WTC11 (cell line): ENCODE results near the gene DCAF6. TPM values are rescaled to one million over a fixed set of nuclear protein-coding genes. Genes with fewer than 3 reads are reported as not detected.

Source experiments
- ATAC-seq: fragments of 200-7000 bp; cut with Tn5 transposase; 2 replicates; pipeline ENCODE4 v1.10.0; 2021; ENCODE audit warnings: mild to moderate bottlenecking, moderate library complexity
- CTCF ChIA-PET: fragments of 300-600 bp; sonication (Branson Sonifier 250); formaldehyde crosslinking; loops from one replicate; lab custom pipeline; 2021; ENCODE audit warnings: antibody characterized with exemption; lab: Charles Lee
- POLR2A ChIA-PET: fragments of 350-600 bp; sonication (Branson Sonifier 250); formaldehyde crosslinking; loops from one replicate; lab custom pipeline; 2021; ENCODE audit warnings: antibody characterized with exemption; lab: Charles Lee
- DNase-seq: peaks from one replicate; pipeline ENCODE4 v3.0.0; 2021; ENCODE audit warnings: low spot score
- H3K27ac Mint-ChIP-seq: 2 replicates; pipeline ENCODE4 v1.8.0; 2021; ENCODE audit warnings: mixed read lengths
- H3K27me3 Mint-ChIP-seq: 2 replicates; pipeline ENCODE4 v1.8.0; 2021; ENCODE audit warnings: low read depth, mild to moderate bottlenecking, moderate library complexity, mixed read lengths
- H3K36me3 Mint-ChIP-seq: 2 replicates; pipeline ENCODE4 v1.8.0; 2021; ENCODE audit warnings: mixed read lengths
- H3K4me1 Mint-ChIP-seq: 2 replicates; pipeline ENCODE4 v1.8.0; 2022; ENCODE audit warnings: mixed read lengths
- H3K4me3 Mint-ChIP-seq: 2 replicates; pipeline ENCODE4 v1.8.0; 2021; ENCODE audit warnings: mild to moderate bottlenecking, moderate library complexity, mixed read lengths
- H3K9me3 Mint-ChIP-seq: 2 replicates; pipeline ENCODE4 v1.8.0; 2021; ENCODE audit warnings: mixed read lengths
- HMGA2 ChIP-seq: fragments of 250-450 bp; sonication (Bioruptor Pico); IDR thresholded peaks from 2 replicates; pipeline ENCODE4 v1.4.0; 2021; ENCODE audit warnings: mild to moderate bottlenecking, moderate library complexity
- IRF2 ChIP-seq: sonication (generic); formaldehyde crosslinking; IDR thresholded peaks from 2 replicates; pipeline ENCODE4 v1.8.0; 2022; ENCODE audit warnings: low read depth, missing genetic modification reagents, borderline replicate concordance
- JAZF1 ChIP-seq: fragments of 250-450 bp; sonication (Bioruptor Pico); IDR thresholded peaks from 2 replicates; pipeline ENCODE4 v1.9.0; 2021; ENCODE audit warnings: moderate library complexity, mild to moderate bottlenecking, inconsistent platforms
- KAT7 ChIP-seq: sonication (generic); formaldehyde crosslinking; IDR thresholded peaks from 2 replicates; pipeline ENCODE4 v1.8.1; 2023; ENCODE audit warnings: missing genetic modification reagents, mild to moderate bottlenecking, borderline replicate concordance
- PRRX2 ChIP-seq: fragments of 250-450 bp; sonication (Bioruptor Pico); IDR thresholded peaks from 2 replicates; pipeline ENCODE4 v1.8.0; 2021; ENCODE audit warnings: mild to moderate bottlenecking
- SMAD3 ChIP-seq: sonication (generic); formaldehyde crosslinking; IDR thresholded peaks from 2 replicates; pipeline ENCODE4 v1.8.0; 2022; ENCODE audit warnings: missing genetic modification reagents, mild to moderate bottlenecking, borderline replicate concordance
- TEAD1 ChIP-seq: sonication (generic); formaldehyde crosslinking; IDR thresholded peaks from 2 replicates; pipeline ENCODE4 v1.8.0; 2022; ENCODE audit warnings: mild to moderate bottlenecking, missing genetic modification reagents
- ZNF219 ChIP-seq: sonication (generic); formaldehyde crosslinking; IDR thresholded peaks from 2 replicates; pipeline ENCODE4 v1.8.0; 2023; ENCODE audit warnings: missing genetic modification reagents, mild to moderate bottlenecking, borderline replicate concordance
- ZNF416 ChIP-seq: fragments of 250-450 bp; sonication (Bioruptor Pico); IDR thresholded peaks from 2 replicates; pipeline ENCODE4 v1.9.0; 2021; ENCODE audit warnings: mild to moderate bottlenecking, inconsistent platforms
- ZNF423 ChIP-seq: fragments of 250-450 bp; sonication (Bioruptor Pico); IDR thresholded peaks from 2 replicates; pipeline ENCODE4 v2.1.2; 2022; ENCODE audit warnings: mild to moderate bottlenecking, moderate library complexity
- total RNA-seq: library from RNA; stranded (reverse); gene quantifications from 3 replicates; pipeline ENCODE4 v1.2.3, GENCODE V29; 2021
- TF ChIP-seq, protein P1 (sequence below): fragments of 250-450 bp; sonication (Bioruptor Pico); IDR thresholded peaks from 2 replicates; pipeline ENCODE4 v1.9.0; 2021; ENCODE audit warnings: mild to moderate bottlenecking
- TF ChIP-seq, protein P2 (sequence below): sonication (generic); formaldehyde crosslinking; IDR thresholded peaks from 2 replicates; pipeline ENCODE4 v1.8.0; 2023; ENCODE audit warnings: missing genetic modification reagents, mild to moderate bottlenecking, borderline replicate concordance
- TF ChIP-seq, protein P3 (sequence below): sonication (generic); formaldehyde crosslinking; IDR thresholded peaks from 2 replicates; pipeline ENCODE4 v1.8.1; 2023; ENCODE audit warnings: mild to moderate bottlenecking, missing genetic modification reagents
- TF ChIP-seq, protein P4 (sequence below): sonication (generic); formaldehyde crosslinking; conservative IDR thresholded peaks from 2 replicates; pipeline ENCODE4 v1.8.1; 2023; ENCODE audit warnings: mild to moderate bottlenecking, low read depth, missing genetic modification reagents, moderate library complexity
- TF ChIP-seq, protein P5 (sequence below): sonication (generic); formaldehyde crosslinking; IDR thresholded peaks from 2 replicates; pipeline ENCODE4 v1.8.0; 2022; ENCODE audit warnings: mild to moderate bottlenecking, missing genetic modification reagents

Gene DCAF6
- total RNA-seq, 1 experiment from 2014 or later = 13.5 TPM

DNA sequence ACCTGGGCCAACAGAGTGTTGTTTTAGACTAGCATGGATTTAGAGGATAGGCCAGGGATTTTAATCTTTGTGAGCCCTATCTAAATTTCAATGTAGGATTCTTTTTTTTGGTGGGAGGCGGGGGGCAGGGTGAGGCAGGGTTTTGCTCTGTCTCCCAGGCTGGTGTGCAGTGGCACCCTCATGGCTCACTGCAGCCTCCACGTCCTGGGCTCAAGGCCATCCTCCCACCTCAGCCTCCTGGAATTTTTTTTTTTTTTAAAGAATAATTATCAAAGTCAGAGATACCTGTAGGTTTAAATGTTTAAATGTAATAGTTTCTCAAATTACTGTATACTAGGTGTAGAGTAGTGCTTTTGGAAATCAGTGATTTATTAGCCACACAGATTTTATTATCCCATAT, 3.8 kb downstream of the DCAF6 start:
- CTCF ChIA-PET = no interaction called here
- POLR2A ChIA-PET = no interaction called here
- no peak for ATAC-seq
- H3K36me3 Mint-ChIP-seq = peaks cover 17% of the 10 kb centered on the region
- no peak for DNase-seq
- peaks cover 14% of the 10 kb centered on the region for H3K4me1 Mint-ChIP-seq
- no peak overlapping the region for H3K27ac Mint-ChIP-seq
- no peak for TF ChIP-seq KAT7
- no peaks in the 10 kb centered on the region for H3K27me3 Mint-ChIP-seq
- H3K4me3 Mint-ChIP-seq = no peak overlapping the region
- peaks cover 5% of the 10 kb centered on the region for H3K9me3 Mint-ChIP-seq

DNA sequence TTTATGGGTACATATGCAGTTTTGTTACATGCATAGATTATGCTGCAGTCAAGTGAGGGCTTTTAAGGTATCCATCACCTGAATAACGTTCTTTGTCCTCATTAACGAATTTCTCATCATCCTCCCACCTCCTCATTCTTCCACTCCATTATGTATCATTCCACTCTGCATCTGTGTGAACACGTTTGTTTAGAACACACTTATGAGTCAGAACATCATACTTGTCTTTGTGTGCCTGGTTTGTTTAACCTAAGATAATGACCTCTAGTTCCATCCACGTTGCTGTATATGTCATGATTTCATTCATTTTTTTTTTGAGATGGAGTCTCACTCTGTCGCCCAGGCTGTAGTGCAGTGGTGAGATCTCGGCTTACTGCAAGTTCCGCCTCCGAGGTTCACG, 7.1 kb downstream of the DCAF6 start:
- TF ChIP-seq ZNF219 (CRISPR knock-in tag) (no peak), PRRX2 (CRISPR knock-in tag) (no peak), ZNF416 (CRISPR knock-in tag) (no peak), JAZF1 (no peak), SMAD3 (CRISPR knock-in tag) (no peak), ZNF423 (CRISPR knock-in tag) (no peak), TEAD1 (no peak), HMGA2 (no peak), IRF2 (CRISPR knock-in tag) (no peak)
- TF ChIP-seq, protein P1, sequence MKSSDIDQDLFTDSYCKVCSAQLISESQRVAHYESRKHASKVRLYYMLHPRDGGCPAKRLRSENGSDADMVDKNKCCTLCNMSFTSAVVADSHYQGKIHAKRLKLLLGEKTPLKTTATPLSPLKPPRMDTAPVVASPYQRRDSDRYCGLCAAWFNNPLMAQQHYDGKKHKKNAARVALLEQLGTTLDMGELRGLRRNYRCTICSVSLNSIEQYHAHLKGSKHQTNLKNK (CRISPR knock-in tag) = no peak
- TF ChIP-seq, protein P2, sequence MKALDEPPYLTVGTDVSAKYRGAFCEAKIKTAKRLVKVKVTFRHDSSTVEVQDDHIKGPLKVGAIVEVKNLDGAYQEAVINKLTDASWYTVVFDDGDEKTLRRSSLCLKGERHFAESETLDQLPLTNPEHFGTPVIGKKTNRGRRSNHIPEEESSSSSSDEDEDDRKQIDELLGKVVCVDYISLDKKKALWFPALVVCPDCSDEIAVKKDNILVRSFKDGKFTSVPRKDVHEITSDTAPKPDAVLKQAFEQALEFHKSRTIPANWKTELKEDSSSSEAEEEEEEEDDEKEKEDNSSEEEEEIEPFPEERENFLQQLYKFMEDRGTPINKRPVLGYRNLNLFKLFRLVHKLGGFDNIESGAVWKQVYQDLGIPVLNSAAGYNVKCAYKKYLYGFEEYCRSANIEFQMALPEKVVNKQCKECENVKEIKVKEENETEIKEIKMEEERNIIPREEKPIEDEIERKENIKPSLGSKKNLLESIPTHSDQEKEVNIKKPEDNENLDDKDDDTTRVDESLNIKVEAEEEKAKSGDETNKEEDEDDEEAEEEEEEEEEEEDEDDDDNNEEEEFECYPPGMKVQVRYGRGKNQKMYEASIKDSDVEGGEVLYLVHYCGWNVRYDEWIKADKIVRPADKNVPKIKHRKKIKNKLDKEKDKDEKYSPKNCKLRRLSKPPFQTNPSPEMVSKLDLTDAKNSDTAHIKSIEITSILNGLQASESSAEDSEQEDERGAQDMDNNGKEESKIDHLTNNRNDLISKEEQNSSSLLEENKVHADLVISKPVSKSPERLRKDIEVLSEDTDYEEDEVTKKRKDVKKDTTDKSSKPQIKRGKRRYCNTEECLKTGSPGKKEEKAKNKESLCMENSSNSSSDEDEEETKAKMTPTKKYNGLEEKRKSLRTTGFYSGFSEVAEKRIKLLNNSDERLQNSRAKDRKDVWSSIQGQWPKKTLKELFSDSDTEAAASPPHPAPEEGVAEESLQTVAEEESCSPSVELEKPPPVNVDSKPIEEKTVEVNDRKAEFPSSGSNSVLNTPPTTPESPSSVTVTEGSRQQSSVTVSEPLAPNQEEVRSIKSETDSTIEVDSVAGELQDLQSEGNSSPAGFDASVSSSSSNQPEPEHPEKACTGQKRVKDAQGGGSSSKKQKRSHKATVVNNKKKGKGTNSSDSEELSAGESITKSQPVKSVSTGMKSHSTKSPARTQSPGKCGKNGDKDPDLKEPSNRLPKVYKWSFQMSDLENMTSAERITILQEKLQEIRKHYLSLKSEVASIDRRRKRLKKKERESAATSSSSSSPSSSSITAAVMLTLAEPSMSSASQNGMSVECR (CRISPR knock-in tag) = no peak
- TF ChIP-seq, protein P3, sequence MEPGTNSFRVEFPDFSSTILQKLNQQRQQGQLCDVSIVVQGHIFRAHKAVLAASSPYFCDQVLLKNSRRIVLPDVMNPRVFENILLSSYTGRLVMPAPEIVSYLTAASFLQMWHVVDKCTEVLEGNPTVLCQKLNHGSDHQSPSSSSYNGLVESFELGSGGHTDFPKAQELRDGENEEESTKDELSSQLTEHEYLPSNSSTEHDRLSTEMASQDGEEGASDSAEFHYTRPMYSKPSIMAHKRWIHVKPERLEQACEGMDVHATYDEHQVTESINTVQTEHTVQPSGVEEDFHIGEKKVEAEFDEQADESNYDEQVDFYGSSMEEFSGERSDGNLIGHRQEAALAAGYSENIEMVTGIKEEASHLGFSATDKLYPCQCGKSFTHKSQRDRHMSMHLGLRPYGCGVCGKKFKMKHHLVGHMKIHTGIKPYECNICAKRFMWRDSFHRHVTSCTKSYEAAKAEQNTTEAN (CRISPR knock-in tag) = no peak
- TF ChIP-seq, protein P4, sequence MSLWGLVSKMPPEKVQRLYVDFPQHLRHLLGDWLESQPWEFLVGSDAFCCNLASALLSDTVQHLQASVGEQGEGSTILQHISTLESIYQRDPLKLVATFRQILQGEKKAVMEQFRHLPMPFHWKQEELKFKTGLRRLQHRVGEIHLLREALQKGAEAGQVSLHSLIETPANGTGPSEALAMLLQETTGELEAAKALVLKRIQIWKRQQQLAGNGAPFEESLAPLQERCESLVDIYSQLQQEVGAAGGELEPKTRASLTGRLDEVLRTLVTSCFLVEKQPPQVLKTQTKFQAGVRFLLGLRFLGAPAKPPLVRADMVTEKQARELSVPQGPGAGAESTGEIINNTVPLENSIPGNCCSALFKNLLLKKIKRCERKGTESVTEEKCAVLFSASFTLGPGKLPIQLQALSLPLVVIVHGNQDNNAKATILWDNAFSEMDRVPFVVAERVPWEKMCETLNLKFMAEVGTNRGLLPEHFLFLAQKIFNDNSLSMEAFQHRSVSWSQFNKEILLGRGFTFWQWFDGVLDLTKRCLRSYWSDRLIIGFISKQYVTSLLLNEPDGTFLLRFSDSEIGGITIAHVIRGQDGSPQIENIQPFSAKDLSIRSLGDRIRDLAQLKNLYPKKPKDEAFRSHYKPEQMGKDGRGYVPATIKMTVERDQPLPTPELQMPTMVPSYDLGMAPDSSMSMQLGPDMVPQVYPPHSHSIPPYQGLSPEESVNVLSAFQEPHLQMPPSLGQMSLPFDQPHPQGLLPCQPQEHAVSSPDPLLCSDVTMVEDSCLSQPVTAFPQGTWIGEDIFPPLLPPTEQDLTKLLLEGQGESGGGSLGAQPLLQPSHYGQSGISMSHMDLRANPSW (CRISPR knock-in tag) = no peak
- TF ChIP-seq, protein P5, sequence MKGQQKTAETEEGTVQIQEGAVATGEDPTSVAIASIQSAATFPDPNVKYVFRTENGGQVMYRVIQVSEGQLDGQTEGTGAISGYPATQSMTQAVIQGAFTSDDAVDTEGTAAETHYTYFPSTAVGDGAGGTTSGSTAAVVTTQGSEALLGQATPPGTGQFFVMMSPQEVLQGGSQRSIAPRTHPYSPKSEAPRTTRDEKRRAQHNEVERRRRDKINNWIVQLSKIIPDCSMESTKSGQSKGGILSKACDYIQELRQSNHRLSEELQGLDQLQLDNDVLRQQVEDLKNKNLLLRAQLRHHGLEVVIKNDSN (CRISPR knock-in tag) = no peak
- H3K36me3 Mint-ChIP-seq = peaks cover 17% of the 10 kb centered on the region
- ATAC-seq (no peak), DNase-seq (no peak)
- H3K9me3 Mint-ChIP-seq = peaks cover 5% of the 10 kb centered on the region
- no peaks in the 10 kb centered on the region for H3K27me3 Mint-ChIP-seq
- H3K4me1 Mint-ChIP-seq = peaks cover 25% of the 10 kb centered on the region
- ChIA-PET POLR2A (no interaction called here), CTCF (no interaction called here)
- no peak overlapping the region for H3K27ac Mint-ChIP-seq
- H3K4me3 Mint-ChIP-seq = no peak overlapping the region
